Mesodermal cell (in vitro differentiated cells): Measurements from ENCODE around the gene COQ7.

Source experiments
- H3K27ac ChIP-seq: 2 replicates; pipeline ENCODE4 v1.7.0; 2013; ENCODE audit warnings: mild to moderate bottlenecking, low read depth, low read length, moderate library complexity; ENCODE audit not compliant: severe bottlenecking
- H3K36me3 ChIP-seq: 2 replicates; pipeline ENCODE4 v1.7.1; 2013; ENCODE audit warnings: mild to moderate bottlenecking, low read length, moderate library complexity; ENCODE audit not compliant: control insufficient read depth, insufficient read depth
- H3K4me1 ChIP-seq: one replicate; pipeline ENCODE4 v1.7.1; 2013; ENCODE audit warnings: mild to moderate bottlenecking, low read length; ENCODE audit not compliant: insufficient read depth, control insufficient read depth, poor library complexity, severe bottlenecking
- H3K4me3 ChIP-seq: 2 replicates; pipeline ENCODE4 v1.7.0; 2013; ENCODE audit warnings: low read length, control low read depth, mild to moderate bottlenecking; ENCODE audit not compliant: insufficient read depth, poor library complexity, severe bottlenecking; ENCODE audit errors: extremely low read depth
- H3K9me3 ChIP-seq: 2 replicates; pipeline ENCODE4 v1.7.1; 2013; ENCODE audit warnings: mild to moderate bottlenecking, low read length, moderate library complexity; ENCODE audit not compliant: control insufficient read depth
- whole genome bisulfite sequencing, 2 experiments: methylation state at CpG; one replicate each; pipeline ENCODE4 v1.1.5; 2013; ENCODE audit warnings: missing lambda C conversion rate in 2 of 2; ENCODE audit not compliant: insufficient coverage in 2 of 2; 5-methylcytosine and 5-hydroxymethylcytosine counted together

COQ7 gene

GRCh38 chr16:19098173-19098572 is 30.8 kb downstream of the COQ7 start:
- Histone ChIP-seq H3K27ac (no peak overlapping the region), H3K4me3 (no peak overlapping the region), H3K9me3 (peaks cover 10% of the 10 kb centered on the region), H3K36me3 (no peaks in the 10 kb centered on the region), H3K4me1 (no peaks in the 10 kb centered on the region)
- WGBS, 2 experiments, result no CpG with 5 or more reads among the region's 1 CpG

GRCh38 chr16:19102187-19102872 is 34.9 kb downstream of the COQ7 start:
- peaks cover 10% of the 10 kb centered on the region for H3K9me3 ChIP-seq
- no peak overlapping the region for H3K4me3 ChIP-seq
- H3K36me3 ChIP-seq, result no peaks in the 10 kb centered on the region
- 91 to 93% methylated on average over 12 to 15 of the region's 16 CpGs for WGBS, 2 experiments
- H3K4me1 ChIP-seq, result peaks cover 10% of the 10 kb centered on the region
- no peak overlapping the region for H3K27ac ChIP-seq

- Histone ChIP-seq H3K9me3 (no peaks in the 10 kb centered on the region), H3K27ac (no peak overlapping the region), H3K4me1 (peaks cover 15% of the 10 kb centered on the region), H3K36me3 (no peaks in the 10 kb centered on the region), H3K4me3 (no peak overlapping the region)
- 80 to 83% methylated on average over 5 of the region's 5 CpGs for WGBS, 2 experiments
Measured at GRCh38 chr16:19104607-19105006, 37.2 kb downstream of the COQ7 start.

GRCh38 chr16:19105131-19105530 is 37.7 kb downstream of the COQ7 start:
- no peak overlapping the region for H3K4me3 ChIP-seq
- WGBS, 2 experiments, result 81 to 87% methylated on average over 5 to 6 of the region's 6 CpGs

DNA sequence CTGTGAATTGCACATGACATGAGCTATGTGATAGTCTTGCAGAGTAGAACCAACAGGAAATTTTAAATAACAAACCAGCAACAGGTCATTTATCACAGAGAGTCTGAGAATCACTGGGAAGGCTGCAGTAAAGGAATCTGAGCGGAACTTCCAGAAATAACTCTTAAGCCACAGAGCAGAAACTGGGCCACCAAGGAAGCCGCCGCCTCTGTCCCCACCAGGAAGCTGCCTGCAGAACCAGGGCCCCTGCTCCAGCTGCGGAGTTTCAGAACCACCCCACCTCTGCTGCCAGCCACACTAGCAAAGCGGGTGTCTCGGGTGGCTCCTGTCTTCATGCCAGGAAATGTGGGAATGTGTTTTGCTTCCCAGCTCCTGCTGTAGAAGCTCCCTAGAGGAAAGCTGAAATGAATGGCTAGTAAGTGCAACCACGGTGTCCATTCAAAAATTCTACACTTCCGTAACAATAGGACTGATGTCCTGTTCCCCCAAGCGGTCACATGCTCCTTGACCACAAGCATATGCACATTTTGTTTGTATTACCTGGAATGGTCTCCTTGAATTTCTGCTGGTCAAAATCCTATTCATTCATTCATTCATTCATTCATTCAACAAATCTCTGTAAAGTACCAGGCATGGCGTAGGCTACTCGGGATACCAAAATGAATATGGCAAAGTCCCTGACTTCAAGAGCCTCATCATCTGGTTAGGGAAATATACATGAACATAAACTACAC is 38.6 kb downstream of the COQ7 start:
- H3K36me3 ChIP-seq, result no peaks in the 10 kb centered on the region
- H3K4me3 ChIP-seq, result no peak overlapping the region
- H3K4me1 ChIP-seq, result peaks cover 15% of the 10 kb centered on the region
- H3K9me3 ChIP-seq, result no peaks in the 10 kb centered on the region
- 77 to 92% methylated on average over 3 to 8 of the region's 11 CpGs for WGBS, 2 experiments
- H3K27ac ChIP-seq, result no peak overlapping the region

More at GRCh38 chr16:19105131-19105530, 37.7 kb downstream of the COQ7 start:
- Histone ChIP-seq H3K36me3 (no peaks in the 10 kb centered on the region), H3K9me3 (no peaks in the 10 kb centered on the region), H3K27ac (no peak overlapping the region), H3K4me1 (peaks cover 15% of the 10 kb centered on the region)

DNA sequence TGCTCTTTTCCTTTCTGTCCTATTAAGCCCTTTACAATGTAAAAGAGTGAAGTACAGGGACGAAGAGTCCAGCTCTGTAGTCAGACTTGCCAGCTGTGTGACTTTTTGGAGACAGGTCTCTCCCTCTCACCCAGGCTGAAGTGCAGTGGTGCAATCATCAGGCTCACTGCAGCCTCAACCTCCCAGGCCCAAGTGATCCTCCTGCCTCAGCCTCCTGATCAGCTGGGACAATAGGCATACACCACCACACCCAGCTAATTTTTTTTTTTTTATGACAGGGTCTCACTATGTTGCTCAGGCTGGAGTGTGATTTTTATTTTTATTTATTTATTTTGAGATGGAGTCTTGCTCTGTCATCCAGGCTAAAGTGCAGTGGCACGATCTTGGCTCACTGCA is 39.2 kb downstream of the COQ7 start:
- H3K4me1 ChIP-seq, result peaks cover 15% of the 10 kb centered on the region
- 87 to 100% methylated on average over 1 to 2 of the region's 2 CpGs for WGBS, 2 experiments
- H3K36me3 ChIP-seq, result no peaks in the 10 kb centered on the region
- no peak overlapping the region for H3K27ac ChIP-seq
- H3K9me3 ChIP-seq, result no peaks in the 10 kb centered on the region
- H3K4me3 ChIP-seq, result no peak overlapping the region

- H3K4me1 ChIP-seq, result peaks cover 27% of the 10 kb centered on the region
- 98% methylated on average over 4 to 5 of the region's 9 CpGs for WGBS, 2 experiments
- no peaks in the 10 kb centered on the region for H3K9me3 ChIP-seq
- H3K4me3 ChIP-seq, result no peak overlapping the region
- H3K27ac ChIP-seq, result no peak overlapping the region
- no peaks in the 10 kb centered on the region for H3K36me3 ChIP-seq
Measured at GRCh38 chr16:19108409-19109287, 41.2 kb downstream of the COQ7 start.

- H3K9me3 ChIP-seq, result no peaks in the 10 kb centered on the region
- 90 to 93% methylated on average over 4 of the region's 4 CpGs for WGBS, 2 experiments
Measured at GRCh38 chr16:19109288-19109664, 41.9 kb downstream of the COQ7 start.

DNA sequence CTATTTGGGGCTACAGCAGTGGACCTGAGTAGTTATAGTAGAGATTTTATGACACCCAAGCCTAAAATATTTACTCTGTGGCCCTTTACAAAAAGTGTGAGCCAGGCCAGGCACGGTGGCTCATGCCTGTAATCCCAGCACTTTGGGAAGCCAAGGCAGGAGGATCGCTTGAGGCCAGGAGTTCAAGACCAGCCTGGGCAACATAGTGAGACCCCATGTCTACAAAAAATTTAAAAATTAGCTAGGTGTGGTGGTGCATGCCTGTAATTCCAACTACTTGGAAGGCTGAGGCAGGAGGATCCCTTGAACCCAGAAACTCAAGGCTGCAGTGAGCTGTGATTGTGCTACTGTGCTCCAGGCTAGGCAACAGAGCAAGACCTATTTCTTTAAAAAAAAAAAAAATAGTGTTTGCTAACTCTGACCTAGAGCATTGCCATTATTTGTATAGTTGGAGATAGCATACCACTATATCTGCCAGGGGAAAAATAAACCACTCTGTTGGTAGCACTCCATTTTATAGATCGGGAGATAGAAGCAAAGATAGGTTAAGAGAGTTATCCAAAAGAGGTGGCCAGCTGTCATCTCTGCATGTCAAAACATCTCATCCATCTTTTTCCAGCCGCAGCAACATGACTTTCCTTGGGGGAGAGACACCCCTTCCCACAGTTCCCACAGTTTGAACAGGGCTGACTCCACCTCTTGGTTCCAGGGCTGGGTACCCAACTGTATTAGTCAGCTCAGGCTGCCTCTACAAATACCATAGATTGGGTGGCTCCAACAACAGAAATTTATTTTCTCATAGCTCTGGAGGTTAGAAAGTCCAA is 43.3 kb downstream of the COQ7 start:
- WGBS, 2 experiments, result 93 to 95% methylated on average over 2 to 3 of the region's 4 CpGs
- Histone ChIP-seq H3K4me1 (peaks cover 30% of the 10 kb centered on the region), H3K27ac (no peak overlapping the region), H3K36me3 (peaks cover 13% of the 10 kb centered on the region), H3K4me3 (no peak overlapping the region), H3K9me3 (no peaks in the 10 kb centered on the region)

More at GRCh38 chr16:19109288-19109664, 41.9 kb downstream of the COQ7 start:
- Histone ChIP-seq H3K4me3 (no peak overlapping the region), H3K27ac (no peak overlapping the region), H3K4me1 (peaks cover 27% of the 10 kb centered on the region), H3K36me3 (no peaks in the 10 kb centered on the region)

DNA sequence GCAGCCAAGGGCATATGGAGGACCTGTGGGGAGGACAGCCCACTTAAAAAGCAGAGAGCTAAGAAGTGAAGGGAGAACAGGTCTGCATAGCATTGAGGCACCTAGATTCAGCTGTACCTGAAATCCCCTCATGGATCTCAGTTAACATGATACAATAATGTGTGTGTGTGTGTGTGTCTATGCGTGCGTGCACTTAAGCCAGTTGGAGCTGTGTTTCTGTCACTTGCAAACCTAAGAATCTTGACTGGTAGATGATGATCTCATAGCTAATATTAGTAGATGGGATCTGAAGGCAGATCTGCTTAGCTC is 44.6 kb downstream of the COQ7 start:
- WGBS, 2 experiments, result 100% methylated on average over 2 of the region's 2 CpGs
- H3K4me3 ChIP-seq, result no peak overlapping the region
- H3K36me3 ChIP-seq, result peaks cover 22% of the 10 kb centered on the region
- no peaks in the 10 kb centered on the region for H3K9me3 ChIP-seq
- H3K27ac ChIP-seq, result no peak overlapping the region
- H3K4me1 ChIP-seq, result peaks cover 37% of the 10 kb centered on the region
